ENCODE measurements around the gene NR1H4.

The NR1H4 gene

DNA sequence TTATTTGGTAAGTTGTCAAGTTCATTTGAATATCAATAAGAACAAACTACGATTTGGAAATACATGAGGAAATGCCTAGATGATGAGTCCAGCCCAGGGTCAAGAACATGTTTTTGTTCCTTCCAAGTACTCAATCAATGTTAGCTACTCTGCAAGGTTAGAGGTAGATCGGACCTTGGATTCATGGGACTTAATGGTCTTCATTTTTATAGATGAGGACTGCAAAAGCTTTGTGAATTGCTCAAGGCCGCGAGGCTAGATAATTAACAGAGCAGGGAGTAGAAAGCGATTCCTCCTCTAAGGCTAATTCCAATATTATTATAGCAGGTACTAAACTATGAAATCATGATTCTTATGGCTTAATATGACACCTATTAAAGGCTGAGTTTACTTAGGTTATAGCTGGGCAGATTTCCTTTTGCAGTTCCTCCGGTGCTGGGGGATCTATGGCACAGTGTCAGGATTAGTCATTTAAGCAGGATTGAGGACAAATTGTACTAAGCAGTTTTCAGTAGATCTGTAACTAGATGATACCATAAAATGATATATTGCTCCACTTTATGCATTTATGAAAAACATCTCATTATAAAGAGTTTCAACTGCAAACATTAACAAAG is 19.8 kb downstream of the NR1H4 start:
- no peak overlapping the region for H3K4ac ChIP-seq (ENCODE audit: low read depth, low read length)
- no peaks in the 10 kb centered on the region for H3K4me1 ChIP-seq (ENCODE audit: control insufficient read depth, low read depth, low read length)
- no peak overlapping the region for H3K18ac ChIP-seq (ENCODE audit: low read length)
- no peak overlapping the region for H3K23ac ChIP-seq (ENCODE audit: low read length)
- no peak overlapping the region for H2BK15ac ChIP-seq (replicated peaks; ENCODE audit: low read depth)
- H3K9ac ChIP-seq (ENCODE audit: low read length): no peak overlapping the region
- no peak overlapping the region for H2BK5ac ChIP-seq (ENCODE audit: low read length)
- no peaks in the 10 kb centered on the region for H3K79me2 ChIP-seq (ENCODE audit: control insufficient read depth, insufficient read depth, low read length)
- no peaks in the 10 kb centered on the region for H3K36me3 ChIP-seq (ENCODE audit: control insufficient read depth, insufficient read depth, low read length)
- H3K4me2 ChIP-seq (ENCODE audit: low read length): no peak overlapping the region
- H4K8ac ChIP-seq (ENCODE audit: low read depth, low read length): no peak overlapping the region
- no peak for DNase-seq
- no peaks in the 10 kb centered on the region for H3K27me3 ChIP-seq (ENCODE audit: insufficient read depth, low read length, poor library complexity)
- H3K56ac ChIP-seq (ENCODE audit: low read length): no peak overlapping the region
- H2AK5ac ChIP-seq (ENCODE audit: low read length): no peak overlapping the region
- H4K5ac ChIP-seq (ENCODE audit: low read length): no peak overlapping the region
- H3K27ac ChIP-seq (ENCODE audit: low read depth, low read length): no peak overlapping the region
- H2BK120ac ChIP-seq (ENCODE audit: low read depth, low read length): no peak overlapping the region
- H3K79me1 ChIP-seq (ENCODE audit: low read length): no peaks in the 10 kb centered on the region
- WGBS (ENCODE audit: extremely low coverage, insufficient coverage, low lambda C conversion rate): no CpG with 5 or more reads among the region's 6 CpGs
- no peak overlapping the region for H3K4me3 ChIP-seq (ENCODE audit: low read length)

DNA sequence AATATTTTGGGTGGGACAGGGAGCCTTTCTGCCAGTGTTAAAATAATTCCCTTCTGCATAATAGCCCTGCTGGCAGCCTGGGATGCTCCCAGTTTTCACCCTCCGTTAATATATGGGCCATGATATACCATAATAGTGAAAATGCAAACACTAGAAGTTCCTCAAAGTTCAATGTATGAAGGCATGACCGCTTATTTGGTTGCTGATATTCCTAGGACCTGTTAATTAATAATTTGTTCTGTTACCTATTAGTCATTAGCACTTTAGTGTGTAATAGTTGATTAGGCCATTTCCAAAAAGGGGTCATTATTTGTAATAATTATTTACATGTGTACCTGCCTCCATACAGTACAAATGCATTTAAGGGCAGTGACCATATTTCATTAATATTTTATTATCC is 20.4 kb downstream of the NR1H4 start:
- DNase-seq: no peak
- no peak overlapping the region for H2BK15ac ChIP-seq (replicated peaks; ENCODE audit: low read depth)
- no peak overlapping the region for H4K8ac ChIP-seq (ENCODE audit: low read depth, low read length)
- no peaks in the 10 kb centered on the region for H3K27me3 ChIP-seq (ENCODE audit: insufficient read depth, low read length, poor library complexity)
- no peak overlapping the region for H3K18ac ChIP-seq (ENCODE audit: low read length)
- H3K9ac ChIP-seq (ENCODE audit: low read length): no peak overlapping the region
- H2BK120ac ChIP-seq (ENCODE audit: low read depth, low read length): no peak overlapping the region
- no peaks in the 10 kb centered on the region for H3K79me2 ChIP-seq (ENCODE audit: control insufficient read depth, insufficient read depth, low read length)
- no peak overlapping the region for H4K5ac ChIP-seq (ENCODE audit: low read length)
- no peaks in the 10 kb centered on the region for H3K36me3 ChIP-seq (ENCODE audit: control insufficient read depth, insufficient read depth, low read length)
- H3K56ac ChIP-seq (ENCODE audit: low read length): no peak overlapping the region
- no peak overlapping the region for H2BK5ac ChIP-seq (ENCODE audit: low read length)
- no peaks in the 10 kb centered on the region for H3K79me1 ChIP-seq (ENCODE audit: low read length)
- no peak overlapping the region for H3K4me3 ChIP-seq (ENCODE audit: low read length)
- H2AK5ac ChIP-seq (ENCODE audit: low read length): no peak overlapping the region
- H3K4me2 ChIP-seq (ENCODE audit: low read length): no peak overlapping the region
- no peaks in the 10 kb centered on the region for H3K4me1 ChIP-seq (ENCODE audit: control insufficient read depth, low read depth, low read length)
- H3K4ac ChIP-seq (ENCODE audit: low read depth, low read length): no peak overlapping the region
- H3K27ac ChIP-seq (ENCODE audit: low read depth, low read length): no peak overlapping the region
- no peak overlapping the region for H3K23ac ChIP-seq (ENCODE audit: low read length)
- no CpG with 5 or more reads among the region's 2 CpGs for WGBS (ENCODE audit: extremely low coverage, insufficient coverage, low lambda C conversion rate)

DNA sequence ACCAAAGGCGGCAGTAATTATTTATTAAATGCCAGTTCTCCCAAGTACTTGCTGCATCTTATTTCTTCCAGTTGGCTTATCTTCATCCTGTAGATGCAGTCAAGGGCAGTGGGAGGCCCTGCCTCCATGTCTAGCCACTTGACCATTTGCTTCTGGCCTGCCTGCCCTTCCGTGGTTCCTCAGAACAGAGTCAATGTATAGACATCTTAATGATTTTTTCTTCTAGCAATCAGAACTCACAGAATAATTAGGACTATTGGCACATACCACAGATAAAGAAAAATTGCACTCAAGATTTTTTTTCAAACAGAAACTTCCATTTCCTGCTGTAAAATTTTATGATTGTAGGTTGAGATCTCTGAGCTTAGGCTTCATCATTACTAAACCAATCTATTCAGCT is 20.9 kb downstream of the NR1H4 start:
- H3K4me1 ChIP-seq (ENCODE audit: control insufficient read depth, low read depth, low read length): no peaks in the 10 kb centered on the region
- no peak overlapping the region for H2BK120ac ChIP-seq (ENCODE audit: low read depth, low read length)
- H4K5ac ChIP-seq (ENCODE audit: low read length): no peak overlapping the region
- WGBS (ENCODE audit: extremely low coverage, insufficient coverage, low lambda C conversion rate): no CpG with 5 or more reads among the region's 2 CpGs
- no peak overlapping the region for H2BK15ac ChIP-seq (replicated peaks; ENCODE audit: low read depth)
- no peak overlapping the region for H3K23ac ChIP-seq (ENCODE audit: low read length)
- H4K8ac ChIP-seq (ENCODE audit: low read depth, low read length): no peak overlapping the region
- H3K27me3 ChIP-seq (ENCODE audit: insufficient read depth, low read length, poor library complexity): no peaks in the 10 kb centered on the region
- H3K56ac ChIP-seq (ENCODE audit: low read length): no peak overlapping the region
- no peak overlapping the region for H2AK5ac ChIP-seq (ENCODE audit: low read length)
- H3K27ac ChIP-seq (ENCODE audit: low read depth, low read length): no peak overlapping the region
- H3K9ac ChIP-seq (ENCODE audit: low read length): no peak overlapping the region
- no peak overlapping the region for H3K4me2 ChIP-seq (ENCODE audit: low read length)
- H3K4me3 ChIP-seq (ENCODE audit: low read length): no peak overlapping the region
- no peak overlapping the region for H3K18ac ChIP-seq (ENCODE audit: low read length)
- no peak overlapping the region for H3K4ac ChIP-seq (ENCODE audit: low read depth, low read length)
- no peaks in the 10 kb centered on the region for H3K36me3 ChIP-seq (ENCODE audit: control insufficient read depth, insufficient read depth, low read length)
- H3K79me1 ChIP-seq (ENCODE audit: low read length): no peaks in the 10 kb centered on the region
- no peak overlapping the region for H2BK5ac ChIP-seq (ENCODE audit: low read length)
- DNase-seq: no peak
- no peaks in the 10 kb centered on the region for H3K79me2 ChIP-seq (ENCODE audit: control insufficient read depth, insufficient read depth, low read length)

DNA sequence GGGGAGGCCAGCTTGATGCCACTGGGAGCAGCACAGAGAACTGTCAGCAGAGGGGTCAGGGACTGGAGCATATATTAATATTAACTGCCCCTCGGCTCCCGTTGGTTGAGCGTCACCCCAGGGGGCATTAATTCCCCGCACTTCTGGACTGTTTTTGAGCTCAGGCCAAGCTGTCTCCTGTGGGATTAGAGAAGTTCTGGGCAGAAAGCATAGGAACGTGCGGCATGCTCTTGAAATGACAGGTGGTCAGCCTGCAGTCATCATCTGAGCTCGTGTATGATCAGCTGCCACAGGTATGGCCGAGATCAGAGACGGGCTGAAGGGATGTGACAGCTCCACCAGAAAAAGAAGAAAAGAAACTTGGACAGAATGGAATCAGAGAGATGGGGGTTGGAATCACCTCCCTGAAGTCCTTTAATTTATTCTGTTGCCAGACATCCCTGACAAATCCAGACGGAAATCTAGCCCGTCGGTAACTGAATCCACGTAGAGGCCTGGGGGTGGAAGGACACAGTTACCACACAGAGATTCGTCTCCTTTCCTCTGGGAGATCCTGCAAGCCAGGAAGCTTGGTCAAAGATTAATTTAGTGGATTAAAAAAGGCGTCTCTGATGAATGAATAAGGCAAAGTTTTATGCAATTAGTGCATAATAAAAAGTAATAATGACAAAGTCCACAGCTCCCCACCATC is 23.6 kb downstream of the NR1H4 start:
- Histone ChIP-seq H3K56ac (ENCODE audit: low read length) (no peak overlapping the region), H3K4me1 (ENCODE audit: control insufficient read depth, low read depth, low read length) (no peaks in the 10 kb centered on the region), H2BK15ac (replicated peaks; ENCODE audit: low read depth) (no peak overlapping the region), H3K36me3 (ENCODE audit: control insufficient read depth, insufficient read depth, low read length) (no peaks in the 10 kb centered on the region), H3K79me2 (ENCODE audit: control insufficient read depth, insufficient read depth, low read length) (no peaks in the 10 kb centered on the region), H4K8ac (ENCODE audit: low read depth, low read length) (no peak overlapping the region), H3K4me2 (ENCODE audit: low read length) (no peak overlapping the region), H3K27me3 (ENCODE audit: insufficient read depth, low read length, poor library complexity) (no peaks in the 10 kb centered on the region), H3K23ac (ENCODE audit: low read length) (no peak overlapping the region), H2AK5ac (ENCODE audit: low read length) (no peak overlapping the region), H3K4ac (ENCODE audit: low read depth, low read length) (no peak overlapping the region), H4K5ac (ENCODE audit: low read length) (no peak overlapping the region), H3K18ac (ENCODE audit: low read length) (no peak overlapping the region), H2BK120ac (ENCODE audit: low read depth, low read length) (no peak overlapping the region), H3K9ac (ENCODE audit: low read length) (no peak overlapping the region), H3K4me3 (ENCODE audit: low read length) (no peak overlapping the region), H3K79me1 (ENCODE audit: low read length) (no peaks in the 10 kb centered on the region), H2BK5ac (ENCODE audit: low read length) (no peak overlapping the region), H3K27ac (ENCODE audit: low read depth, low read length) (no peak overlapping the region)
- DNase-seq: no peak
- no CpG with 5 or more reads among the region's 15 CpGs for WGBS (ENCODE audit: extremely low coverage, insufficient coverage, low lambda C conversion rate)

DNA sequence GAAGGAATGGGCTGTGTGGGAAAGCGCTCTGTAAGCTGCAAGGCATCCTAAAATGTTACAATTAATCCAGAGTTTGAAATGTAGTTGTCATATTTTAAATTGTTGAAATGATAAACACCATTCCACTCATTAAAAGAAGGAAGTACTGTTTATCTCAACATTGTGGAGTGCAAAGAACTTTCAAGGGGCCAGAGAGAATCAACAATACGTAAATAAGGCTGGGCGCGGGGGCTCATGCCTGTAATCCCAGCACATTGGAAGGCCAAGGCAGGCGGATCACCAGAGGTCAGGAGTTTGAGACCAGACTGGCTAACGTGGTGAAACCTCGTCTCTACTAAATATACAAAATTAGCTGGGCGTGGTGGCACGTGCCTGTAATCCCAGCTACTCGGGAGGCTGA is 24.5 kb downstream of the NR1H4 start:
- H3K27me3 ChIP-seq (ENCODE audit: insufficient read depth, low read length, poor library complexity): no peaks in the 10 kb centered on the region
- no peak overlapping the region for H3K4me3 ChIP-seq (ENCODE audit: low read length)
- H3K56ac ChIP-seq (ENCODE audit: low read length): no peak overlapping the region
- no peak for DNase-seq
- no peak overlapping the region for H3K23ac ChIP-seq (ENCODE audit: low read length)
- H3K4me2 ChIP-seq (ENCODE audit: low read length): no peak overlapping the region
- no peak overlapping the region for H2BK5ac ChIP-seq (ENCODE audit: low read length)
- WGBS (ENCODE audit: extremely low coverage, insufficient coverage, low lambda C conversion rate): no CpG with 5 or more reads among the region's 10 CpGs
- H2BK15ac ChIP-seq (replicated peaks; ENCODE audit: low read depth): no peak overlapping the region
- H3K9ac ChIP-seq (ENCODE audit: low read length): no peak overlapping the region
- no peak overlapping the region for H3K4ac ChIP-seq (ENCODE audit: low read depth, low read length)
- H3K4me1 ChIP-seq (ENCODE audit: control insufficient read depth, low read depth, low read length): no peaks in the 10 kb centered on the region
- no peaks in the 10 kb centered on the region for H3K36me3 ChIP-seq (ENCODE audit: control insufficient read depth, insufficient read depth, low read length)
- H2BK120ac ChIP-seq (ENCODE audit: low read depth, low read length): no peak overlapping the region
- H4K5ac ChIP-seq (ENCODE audit: low read length): no peak overlapping the region
- H2AK5ac ChIP-seq (ENCODE audit: low read length): no peak overlapping the region
- H3K27ac ChIP-seq (ENCODE audit: low read depth, low read length): no peak overlapping the region
- no peak overlapping the region for H4K8ac ChIP-seq (ENCODE audit: low read depth, low read length)
- H3K79me2 ChIP-seq (ENCODE audit: control insufficient read depth, insufficient read depth, low read length): no peaks in the 10 kb centered on the region
- no peaks in the 10 kb centered on the region for H3K79me1 ChIP-seq (ENCODE audit: low read length)
- no peak overlapping the region for H3K18ac ChIP-seq (ENCODE audit: low read length)

DNA sequence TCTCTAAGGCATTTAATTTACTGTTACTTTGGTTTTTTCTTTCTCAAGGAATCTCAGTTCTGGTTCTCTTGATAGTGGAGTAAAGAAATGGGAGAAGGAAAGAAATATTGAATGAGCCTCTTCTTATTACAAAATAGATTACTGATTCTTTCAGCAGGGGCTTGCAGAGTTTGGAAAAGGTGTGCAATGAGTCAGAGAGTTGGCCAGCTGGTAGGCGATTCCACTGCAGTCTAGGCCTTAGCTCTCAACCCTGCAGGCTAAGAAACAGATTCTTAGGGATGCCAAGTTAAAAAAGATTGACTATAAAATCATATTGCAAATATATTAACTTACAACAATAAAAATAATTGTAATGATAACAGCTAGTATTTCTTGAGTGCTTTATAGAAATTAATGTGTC is 25.8 kb downstream of the NR1H4 start:
- Histone ChIP-seq H3K27ac (ENCODE audit: low read depth, low read length) (no peak overlapping the region), H3K4me1 (ENCODE audit: control insufficient read depth, low read depth, low read length) (no peaks in the 10 kb centered on the region), H3K36me3 (ENCODE audit: control insufficient read depth, insufficient read depth, low read length) (no peaks in the 10 kb centered on the region), H3K4ac (ENCODE audit: low read depth, low read length) (no peak overlapping the region), H3K23ac (ENCODE audit: low read length) (no peak overlapping the region), H3K79me2 (ENCODE audit: control insufficient read depth, insufficient read depth, low read length) (no peaks in the 10 kb centered on the region), H3K4me2 (ENCODE audit: low read length) (no peak overlapping the region), H3K9ac (ENCODE audit: low read length) (no peak overlapping the region), H3K4me3 (ENCODE audit: low read length) (no peak overlapping the region), H3K18ac (ENCODE audit: low read length) (no peak overlapping the region), H2BK120ac (ENCODE audit: low read depth, low read length) (no peak overlapping the region), H2AK5ac (ENCODE audit: low read length) (no peak overlapping the region), H2BK15ac (replicated peaks; ENCODE audit: low read depth) (no peak overlapping the region), H4K8ac (ENCODE audit: low read depth, low read length) (no peak overlapping the region), H3K79me1 (ENCODE audit: low read length) (no peaks in the 10 kb centered on the region), H3K56ac (ENCODE audit: low read length) (no peak overlapping the region), H3K27me3 (ENCODE audit: insufficient read depth, low read length, poor library complexity) (no peaks in the 10 kb centered on the region), H2BK5ac (ENCODE audit: low read length) (no peak overlapping the region), H4K5ac (ENCODE audit: low read length) (no peak overlapping the region)
- no peak for DNase-seq
- no CpG with 5 or more reads among the region's 1 CpG for WGBS (ENCODE audit: extremely low coverage, insufficient coverage, low lambda C conversion rate)

Measured in mesendoderm (in vitro differentiated cells).